Measurements from ENCODE around the gene TNFRSF21.
"Not testable (repeated sequence)": the region's sequence is repeated elsewhere in the genome, so short reads cannot be mapped to it uniquely, and the experiment has no call there.

Gene TNFRSF21

DNA sequence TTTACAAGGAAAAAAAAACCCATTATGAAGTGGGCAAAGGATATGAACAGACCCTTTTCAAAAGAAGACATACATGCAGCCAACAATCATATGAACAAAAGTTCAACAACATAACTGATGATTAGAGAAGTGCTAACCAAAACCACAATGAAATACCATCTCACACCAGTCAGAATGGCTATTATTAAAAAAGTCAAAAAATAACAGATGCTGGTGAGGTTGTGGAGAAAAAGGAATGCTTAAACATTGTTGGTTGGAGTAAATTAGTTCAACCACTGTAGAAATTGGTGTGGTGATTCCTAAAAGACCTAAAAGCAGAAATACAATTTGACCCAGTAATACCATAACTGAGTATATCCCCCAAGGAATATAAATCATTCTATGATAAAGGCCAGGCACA is 86.5 kb downstream of the TNFRSF21 start:
- not testable (repeated sequence) for DNase-seq (ENCODE audit: low read depth in 2 of 2)

DNA sequence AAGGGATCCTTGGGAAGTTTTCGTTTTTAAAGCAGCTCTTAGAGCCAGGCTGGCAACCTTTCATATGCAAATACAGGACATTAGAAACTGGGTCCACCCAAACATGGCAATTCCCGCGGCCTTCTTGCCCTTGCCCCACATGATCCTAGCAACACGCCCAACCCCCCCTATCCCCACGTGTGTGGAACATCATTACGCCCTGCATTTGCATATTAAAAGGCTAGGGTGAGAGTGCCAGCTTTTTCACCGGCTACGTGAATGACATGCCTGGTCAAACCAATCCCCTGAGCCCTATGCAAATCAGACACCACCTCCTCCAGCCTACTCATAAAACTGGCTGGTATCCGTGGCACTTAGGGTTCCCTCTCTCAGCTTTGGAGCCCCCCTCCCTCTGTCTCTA is 88.1 kb downstream of the TNFRSF21 start:
- no peak for DNase-seq (ENCODE audit: low read depth in 2 of 2)

- no peak for DNase-seq (ENCODE audit: low read depth in 2 of 2)
Observed at GRCh38 chr6:47209632-47210031, 100.1 kb downstream of the TNFRSF21 start.

DNA sequence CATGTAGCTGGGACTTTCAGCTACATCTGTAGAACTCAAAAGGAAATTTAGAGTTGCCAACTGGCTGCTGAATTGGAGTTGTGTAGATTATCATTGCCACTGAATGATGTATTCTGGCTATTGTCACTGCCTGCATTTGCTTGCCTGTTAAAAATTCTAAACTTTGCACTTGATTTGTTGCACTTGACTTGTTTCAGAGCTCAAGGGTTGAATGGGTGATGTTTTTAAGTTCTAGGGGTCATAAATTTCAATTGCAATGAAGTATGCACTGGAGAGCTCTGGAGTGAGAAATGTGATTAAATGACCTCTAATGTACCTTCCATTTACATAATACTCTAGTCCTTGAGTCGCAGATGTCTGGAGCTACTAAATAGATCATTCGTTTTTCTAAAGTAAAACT is 102.4 kb downstream of the TNFRSF21 start:
- no peak for DNase-seq (ENCODE audit: low read depth in 2 of 2)

- DNase-seq (ENCODE audit: low read depth in 2 of 2): no peak
Observed at GRCh38 chr6:47206626-47207025, 103.1 kb downstream of the TNFRSF21 start.

DNA sequence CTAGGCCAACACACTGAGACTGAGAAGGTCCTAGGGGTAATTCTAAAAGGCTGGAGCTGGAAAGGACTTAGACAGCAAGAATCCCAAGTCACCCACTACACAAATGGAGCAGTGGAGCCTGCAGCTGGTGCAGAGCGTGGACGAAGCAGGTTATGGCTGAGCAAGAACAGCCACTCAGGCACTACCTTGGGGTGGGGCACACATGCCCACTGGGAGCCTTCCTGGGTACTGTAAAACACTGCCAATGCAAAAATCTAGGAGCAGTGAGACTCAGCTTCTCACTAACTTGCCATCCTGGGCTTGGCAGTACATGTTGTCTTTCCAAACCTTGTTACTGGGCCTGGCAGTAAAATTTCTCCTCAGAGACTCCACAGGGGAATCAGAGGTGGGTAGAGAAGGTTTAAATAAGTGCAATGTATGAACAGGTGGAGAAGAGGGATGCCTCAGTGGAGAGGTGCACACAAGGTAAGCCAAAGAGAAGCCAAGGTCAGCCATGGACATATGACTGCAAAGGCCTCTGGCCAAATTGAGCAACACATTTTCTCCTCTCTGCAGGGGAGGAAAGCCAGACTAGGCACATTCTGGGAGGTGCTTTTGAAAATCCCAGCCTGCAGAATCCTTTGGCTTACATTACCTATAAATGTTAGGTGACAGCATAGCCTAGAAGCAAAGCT is 105.6 kb downstream of the TNFRSF21 start:
- DNase-seq (ENCODE audit: low read depth in 2 of 2): no peak

GRCh38 chr6:47203266-47203937 is 106.3 kb downstream of the TNFRSF21 start:
- DNase-seq (ENCODE audit: low read depth in 2 of 2): no peak

- no peak for DNase-seq (ENCODE audit: low read depth in 2 of 2)
Observed at GRCh38 chr6:47202644-47203205, 107.0 kb downstream of the TNFRSF21 start.

DNA sequence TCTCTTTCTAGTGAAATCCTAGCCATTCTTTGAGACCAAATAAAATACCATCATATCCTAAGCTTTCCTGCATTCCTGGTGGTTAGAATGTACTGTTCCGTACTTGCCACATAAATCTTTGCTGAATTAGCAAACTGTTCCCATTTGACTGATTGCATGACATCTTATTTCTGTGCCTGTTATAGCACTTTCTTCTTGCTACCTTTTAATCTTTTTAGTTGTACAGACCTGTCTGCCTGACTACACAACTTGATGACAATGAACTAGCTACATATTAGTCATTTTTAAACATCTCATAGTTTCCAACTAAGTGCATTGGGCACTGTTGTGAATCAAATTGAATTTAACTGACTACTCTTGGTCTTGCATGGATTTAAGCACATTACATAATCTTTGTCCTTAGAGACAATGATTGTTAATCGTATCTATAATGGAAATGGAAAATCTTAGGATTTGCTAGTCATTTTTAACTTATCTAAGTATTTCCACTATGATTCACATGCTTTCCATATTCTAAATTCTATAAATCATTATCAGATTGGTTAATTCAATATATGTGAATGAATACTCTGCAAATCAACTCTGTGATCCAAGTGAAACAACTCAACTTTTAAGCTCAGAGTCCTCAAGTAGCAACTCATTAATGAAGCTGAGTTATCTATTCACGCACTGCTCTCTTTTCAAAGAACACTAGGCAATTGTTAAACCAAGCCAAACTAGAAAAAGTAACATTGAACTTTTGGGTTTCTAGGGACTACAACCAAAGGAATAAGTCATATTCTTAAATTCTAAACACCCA is 109.0 kb downstream of the TNFRSF21 start:
- DNase-seq (ENCODE audit: low read depth in 2 of 2): no peak

DNA sequence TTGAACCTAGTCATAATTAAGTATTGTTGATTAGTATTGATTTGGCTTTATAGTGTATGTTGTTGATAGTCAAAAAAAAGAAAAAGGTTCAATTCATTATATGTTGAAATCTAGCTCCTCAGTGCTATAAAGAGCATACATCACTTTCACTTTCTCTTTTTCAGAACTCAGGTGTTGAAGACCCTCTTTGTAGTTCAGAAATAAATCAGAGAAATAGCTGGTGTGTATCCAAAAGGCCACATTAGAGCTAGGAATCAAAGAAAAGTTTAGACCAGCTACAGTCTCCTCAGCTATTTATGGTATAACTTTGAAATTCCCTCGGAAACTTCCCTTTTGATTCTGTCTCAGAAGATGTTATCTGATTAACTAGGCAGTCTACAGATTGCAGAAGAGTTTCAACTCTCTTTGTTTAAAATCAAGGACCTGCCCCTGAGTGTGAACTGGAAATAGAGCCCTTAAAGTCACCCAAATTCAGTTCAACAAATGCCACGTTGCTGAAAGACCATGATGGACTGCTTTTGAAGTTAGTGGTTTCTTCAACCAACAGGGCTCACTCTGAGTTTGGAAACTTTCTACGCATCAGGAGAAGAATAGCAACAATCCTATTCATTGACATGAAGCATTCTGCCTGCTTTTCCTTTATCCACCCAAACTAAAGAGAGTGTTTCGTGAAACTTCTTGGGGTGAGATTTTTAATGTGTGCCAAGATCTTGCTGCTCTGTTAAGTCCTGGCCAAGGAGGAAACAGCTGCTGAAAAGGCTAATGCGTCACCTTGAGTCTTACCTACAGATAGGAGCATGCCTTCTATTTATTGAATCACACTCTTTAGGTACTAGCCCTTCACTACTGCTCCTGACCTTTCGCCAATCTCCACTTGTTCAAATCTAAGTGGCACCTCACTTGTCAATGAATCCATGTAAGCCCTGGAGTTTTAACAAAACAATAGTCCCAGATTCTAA is 111.7 kb downstream of the TNFRSF21 start:
- DNase-seq (ENCODE audit: low read depth in 2 of 2): no peak

DNA sequence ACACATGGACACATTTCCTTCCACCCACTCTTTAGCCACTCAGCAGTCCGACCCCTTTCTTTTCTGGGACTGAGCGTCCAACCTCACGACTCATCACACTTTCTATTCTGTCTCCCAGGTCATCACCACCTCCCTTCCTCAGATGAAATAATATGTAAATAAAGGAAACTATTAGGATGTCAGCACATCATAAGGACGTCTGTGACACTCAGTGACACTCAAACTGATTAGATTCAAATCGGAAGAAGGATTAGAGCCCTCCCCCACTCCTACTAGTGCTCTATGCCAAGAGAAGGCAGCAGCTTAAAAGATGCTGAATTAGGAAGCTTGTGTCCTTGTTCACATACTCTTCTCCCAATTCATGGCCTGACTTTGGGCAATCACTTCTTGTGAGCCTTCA is 113.6 kb downstream of the TNFRSF21 start:
- no peak for DNase-seq (ENCODE audit: low read depth in 2 of 2)

DNA sequence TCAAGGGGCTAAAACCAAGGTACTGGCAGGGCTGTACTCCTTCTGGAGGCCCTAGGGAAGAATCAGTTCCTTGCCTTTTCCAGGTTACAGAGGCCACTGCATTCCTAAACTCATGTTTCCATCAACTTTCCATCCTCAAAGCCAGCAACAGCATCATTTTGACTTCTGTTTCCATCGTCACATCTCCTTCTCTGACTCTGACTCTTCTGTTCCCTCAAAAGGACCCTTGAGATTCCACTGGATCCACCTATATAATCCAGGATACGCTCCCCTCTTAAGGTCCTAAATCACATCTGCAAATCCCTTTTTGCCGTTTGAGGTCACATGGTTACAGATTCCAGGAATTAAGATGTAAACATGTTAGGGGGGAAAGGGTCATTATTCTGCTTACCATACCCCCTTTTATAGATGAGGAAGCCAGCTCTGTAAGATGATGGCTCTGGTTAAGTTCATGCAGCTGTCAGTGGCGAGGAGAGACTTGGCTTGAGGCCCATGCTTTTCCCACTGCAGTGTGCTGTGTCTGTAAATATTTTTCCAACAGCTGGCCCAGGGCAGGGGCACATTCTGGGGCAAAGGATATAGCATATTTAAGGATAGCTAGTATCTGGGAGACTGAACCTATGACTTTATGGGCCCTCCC is 114.6 kb downstream of the TNFRSF21 start:
- DNase-seq (ENCODE audit: low read depth in 2 of 2): no peak

DNA sequence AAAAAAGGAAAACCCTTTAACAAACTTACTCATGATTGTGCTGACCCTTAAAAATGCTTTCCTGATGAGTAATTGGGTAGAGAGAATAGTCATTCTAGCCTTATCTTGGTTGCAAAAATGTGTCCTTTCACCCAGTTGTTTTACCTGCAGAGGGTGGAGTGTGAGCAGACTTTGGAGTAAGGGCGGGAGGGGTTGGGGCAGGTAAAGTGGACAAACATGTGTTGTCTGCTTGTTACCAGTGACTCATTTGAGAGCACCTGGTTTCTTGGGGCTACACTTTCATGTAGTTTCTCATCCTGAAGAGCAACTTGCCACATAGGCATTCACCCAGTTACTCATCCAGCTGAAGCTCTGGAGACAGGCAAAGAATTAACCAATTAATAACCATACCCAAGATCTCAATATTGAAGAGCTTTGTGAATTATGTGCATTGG is 121.1 kb downstream of the TNFRSF21 start:
- no peak for DNase-seq (ENCODE audit: low read depth in 2 of 2)

GRCh38 chr6:47187893-47188587 is 121.7 kb downstream of the TNFRSF21 start:
- no peak for DNase-seq (ENCODE audit: low read depth in 2 of 2)

DNA sequence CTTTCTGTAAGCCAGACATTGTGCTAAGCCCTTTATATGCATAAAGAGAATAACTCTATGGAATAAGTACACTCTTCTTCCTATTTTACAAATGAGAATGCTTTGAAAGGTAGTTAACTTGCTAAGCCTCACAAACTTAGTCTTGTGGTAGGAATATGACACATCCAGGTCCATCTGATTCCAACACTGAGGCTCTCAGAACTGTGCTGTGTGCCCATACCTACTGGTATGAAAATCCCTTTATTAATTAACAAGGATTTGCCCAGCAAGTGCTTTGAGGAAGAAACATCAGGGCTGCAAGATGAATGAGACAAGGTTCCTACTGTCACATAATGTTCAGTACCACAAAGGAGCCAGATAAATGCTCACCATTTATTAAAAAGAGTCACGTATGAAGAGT is 122.6 kb downstream of the TNFRSF21 start:
- DNase-seq (ENCODE audit: low read depth in 2 of 2): no peak

GRCh38 chr6:47182291-47182957 is 127.3 kb downstream of the TNFRSF21 start:
- DNase-seq (ENCODE audit: low read depth in 2 of 2): no peak

- DNase-seq (ENCODE audit: low read depth in 2 of 2): no peak
Observed at GRCh38 chr6:47181681-47182080, 128.0 kb downstream of the TNFRSF21 start.
